Nephron (organoid): ENCODE measurements around the gene TMEM106C.
A peak's percentile ranks its signal among the peaks of the same experiment; 100 is the strongest.

Source experiments
- H3K27ac Mint-ChIP-seq, 3 experiments: 2 replicates each; pipeline ENCODE4 v1.8.0; 2020; ENCODE audit warnings: mixed read lengths in 3 of 3, mild to moderate bottlenecking in 2 of 3, moderate library complexity in 1 of 3
- H3K27me3 Mint-ChIP-seq: 2 replicates; pipeline ENCODE4 v1.8.0; 2021; ENCODE audit warnings: low read depth, mild to moderate bottlenecking, moderate library complexity, mixed read lengths
- H3K36me3 Mint-ChIP-seq: 2 replicates; pipeline ENCODE4 v1.8.0; 2020; ENCODE audit warnings: low read depth, mixed read lengths
- H3K4me1 Mint-ChIP-seq: 2 replicates; pipeline ENCODE4 v1.8.0; 2020; ENCODE audit warnings: mixed read lengths
- H3K4me3 Mint-ChIP-seq, 3 experiments: 2 replicates each; pipeline ENCODE4 v1.8.0; 2020; ENCODE audit warnings: mild to moderate bottlenecking in 3 of 3, mixed read lengths in 3 of 3, moderate library complexity in 2 of 3
- H3K9me3 Mint-ChIP-seq: 2 replicates; pipeline ENCODE4 v1.8.0; 2020; ENCODE audit warnings: mixed read lengths
- TF ChIP-seq, protein P1 (sequence below), 3 experiments: fragments of 200-600 bp; sonication (generic); IDR thresholded peaks; one replicate each; pipeline ENCODE4 v1.5.0; 2021; ENCODE audit warnings: antibody characterized with exemption in 3 of 3; ENCODE audit not compliant: unreplicated experiment in 3 of 3

TMEM106C gene

DNA sequence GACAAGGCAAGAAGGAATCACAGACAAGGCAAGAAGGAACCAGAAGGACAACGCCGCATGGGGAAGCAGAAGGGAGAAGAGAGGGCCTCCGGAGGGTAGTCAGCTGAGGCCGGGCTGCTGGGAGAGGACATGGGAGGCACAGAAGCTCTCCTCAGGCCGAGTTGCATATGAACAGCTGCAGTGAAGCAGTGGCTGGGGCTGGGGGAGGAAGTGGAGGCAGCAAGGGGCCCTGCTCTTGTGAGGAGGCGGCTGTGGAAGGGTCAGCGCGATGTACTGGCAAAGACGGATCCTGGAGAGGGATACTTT, 22.0 kb upstream of the TMEM106C start:
- peaks cover 5% of the 10 kb centered on the region for H3K27me3 Mint-ChIP-seq
- peak overlapping the region; percentile 14 to 32 (median 22) for H3K4me3 Mint-ChIP-seq
- no peaks in the 10 kb centered on the region for H3K36me3 Mint-ChIP-seq
- TF ChIP-seq, protein P1, sequence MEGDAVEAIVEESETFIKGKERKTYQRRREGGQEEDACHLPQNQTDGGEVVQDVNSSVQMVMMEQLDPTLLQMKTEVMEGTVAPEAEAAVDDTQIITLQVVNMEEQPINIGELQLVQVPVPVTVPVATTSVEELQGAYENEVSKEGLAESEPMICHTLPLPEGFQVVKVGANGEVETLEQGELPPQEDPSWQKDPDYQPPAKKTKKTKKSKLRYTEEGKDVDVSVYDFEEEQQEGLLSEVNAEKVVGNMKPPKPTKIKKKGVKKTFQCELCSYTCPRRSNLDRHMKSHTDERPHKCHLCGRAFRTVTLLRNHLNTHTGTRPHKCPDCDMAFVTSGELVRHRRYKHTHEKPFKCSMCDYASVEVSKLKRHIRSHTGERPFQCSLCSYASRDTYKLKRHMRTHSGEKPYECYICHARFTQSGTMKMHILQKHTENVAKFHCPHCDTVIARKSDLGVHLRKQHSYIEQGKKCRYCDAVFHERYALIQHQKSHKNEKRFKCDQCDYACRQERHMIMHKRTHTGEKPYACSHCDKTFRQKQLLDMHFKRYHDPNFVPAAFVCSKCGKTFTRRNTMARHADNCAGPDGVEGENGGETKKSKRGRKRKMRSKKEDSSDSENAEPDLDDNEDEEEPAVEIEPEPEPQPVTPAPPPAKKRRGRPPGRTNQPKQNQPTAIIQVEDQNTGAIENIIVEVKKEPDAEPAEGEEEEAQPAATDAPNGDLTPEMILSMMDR (IDR thresholded peaks at IDR 0.05; ENCODE audit: unreplicated experiment in 3 of 3), result no peak
- peaks cover 31% of the 10 kb centered on the region for H3K4me1 Mint-ChIP-seq
- H3K27ac Mint-ChIP-seq, result peak overlapping the region; percentile 64 to 86 (median 74)
- no peaks in the 10 kb centered on the region for H3K9me3 Mint-ChIP-seq

DNA sequence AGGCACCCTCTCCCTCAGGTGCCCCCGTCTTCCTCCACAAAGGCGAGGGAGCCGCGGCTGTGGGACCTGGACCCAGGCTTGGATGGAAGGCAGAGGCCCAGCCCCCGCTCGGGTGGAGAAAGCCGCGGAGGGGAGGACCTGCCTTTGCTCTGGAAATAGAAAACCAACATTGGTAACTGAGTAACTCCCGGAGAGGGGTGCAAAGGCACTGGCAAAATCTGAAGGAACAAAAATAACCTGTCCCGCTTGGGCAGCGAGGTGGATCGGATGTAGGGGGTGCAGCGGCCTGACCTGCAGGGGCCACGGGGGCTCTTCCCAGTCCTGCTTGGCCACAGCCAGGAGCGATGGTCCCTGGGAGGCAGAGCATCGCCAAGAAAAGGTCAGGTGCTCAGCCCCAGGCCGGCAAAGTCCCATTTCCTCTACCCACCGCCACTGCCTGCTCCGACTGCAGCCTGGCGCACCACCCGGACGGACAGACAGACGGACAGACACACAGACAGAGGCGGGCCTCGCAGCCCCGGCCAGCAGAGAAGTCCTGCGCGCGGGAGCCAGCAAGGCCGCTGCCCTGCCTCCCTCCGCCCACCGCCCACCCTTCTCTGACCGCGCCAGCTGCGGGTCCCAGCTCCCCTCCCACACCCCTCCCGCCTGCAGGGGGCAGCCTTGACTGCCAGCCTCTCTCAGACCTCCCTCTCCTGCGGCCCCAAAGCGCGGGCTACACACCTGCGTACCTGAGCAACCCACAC, 21.4 kb upstream of the TMEM106C start:
- Mint-ChIP-seq H3K27me3 (peaks cover 5% of the 10 kb centered on the region), H3K4me1 (peaks cover 37% of the 10 kb centered on the region), H3K36me3 (no peaks in the 10 kb centered on the region), H3K4me3 (no peak overlapping the region), H3K9me3 (no peaks in the 10 kb centered on the region), H3K27ac (peak overlapping the region; percentile 43 to 86 (median 64))
- TF ChIP-seq, protein P1 (IDR thresholded peaks at IDR 0.05; ENCODE audit: unreplicated experiment in 3 of 3), result no peak

DNA sequence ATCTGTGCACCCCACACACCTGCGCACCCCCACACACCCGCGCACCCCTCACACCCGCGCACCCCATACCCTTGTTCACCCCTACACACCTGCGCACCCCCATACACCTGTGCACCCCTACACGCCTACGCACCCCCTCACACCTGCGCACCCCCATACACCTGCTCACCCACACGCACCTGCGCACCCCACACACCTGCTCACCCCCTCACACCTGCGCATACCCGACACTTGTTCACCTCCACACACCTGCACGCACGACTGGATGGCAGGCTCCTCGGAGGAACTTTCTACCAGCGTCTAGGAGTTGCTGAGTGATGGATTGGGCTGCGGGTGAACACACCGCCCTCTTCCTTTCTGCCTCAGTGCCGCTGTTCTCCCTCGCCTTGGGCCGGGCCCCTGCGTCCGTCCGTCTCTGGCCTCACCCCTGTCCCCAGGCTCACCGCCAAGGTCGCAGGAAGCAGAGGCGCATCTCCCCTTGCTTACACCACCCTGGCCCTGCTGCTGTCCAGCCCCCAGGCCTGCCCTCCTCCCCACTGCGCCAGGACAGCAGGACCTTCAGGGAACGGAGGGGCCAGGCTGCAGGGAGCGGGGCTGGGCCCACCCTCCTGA, 20.7 kb upstream of the TMEM106C start:
- peak overlapping the region in 1 of 3 experiments; percentile 55 for H3K27ac Mint-ChIP-seq
- H3K36me3 Mint-ChIP-seq, result no peaks in the 10 kb centered on the region
- H3K4me1 Mint-ChIP-seq, result peaks cover 44% of the 10 kb centered on the region
- peak overlapping the region in 1 of 3 experiments; percentile 43 for H3K4me3 Mint-ChIP-seq
- H3K27me3 Mint-ChIP-seq, result peaks cover 9% of the 10 kb centered on the region
- TF ChIP-seq, protein P1 (IDR thresholded peaks at IDR 0.05; ENCODE audit: unreplicated experiment in 3 of 3), result no peak
- no peaks in the 10 kb centered on the region for H3K9me3 Mint-ChIP-seq

DNA sequence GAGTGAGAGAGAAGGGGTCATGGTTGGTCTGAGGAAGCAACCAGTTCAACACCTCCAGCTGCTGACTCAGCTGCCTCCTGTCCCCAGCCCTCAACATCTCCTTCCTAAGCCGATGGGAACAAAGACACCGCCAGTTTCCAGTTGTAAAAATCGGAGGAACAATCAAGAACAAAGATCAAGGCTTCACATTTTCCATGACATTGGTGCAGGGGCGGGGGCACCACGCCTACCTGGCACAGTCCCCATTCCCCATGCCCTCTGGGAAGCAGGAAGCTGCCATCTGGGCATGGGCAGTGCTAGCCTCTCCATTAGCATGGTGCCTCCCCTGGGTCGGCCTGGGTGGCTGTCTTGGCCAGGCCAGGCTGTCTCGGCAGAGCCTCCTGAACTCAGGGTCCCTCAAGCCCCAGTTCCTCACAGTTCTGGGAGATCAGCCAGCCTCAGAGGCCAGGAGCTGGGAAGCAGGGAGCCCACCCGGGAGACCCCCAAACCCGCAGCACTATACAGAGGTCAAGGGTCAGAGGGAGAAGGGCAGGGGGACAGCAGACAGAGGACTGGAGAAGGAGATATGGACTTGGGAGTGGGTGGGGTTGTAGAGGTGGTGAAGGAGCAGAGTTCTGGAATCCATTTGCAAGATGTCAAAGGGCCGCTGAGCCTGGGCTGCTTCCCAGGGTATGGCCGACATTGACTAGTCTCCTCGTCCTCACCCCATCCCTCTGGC, 19.6 kb upstream of the TMEM106C start:
- TF ChIP-seq, protein P1 (IDR thresholded peaks at IDR 0.05; ENCODE audit: unreplicated experiment in 3 of 3), result no peak
- H3K9me3 Mint-ChIP-seq, result no peaks in the 10 kb centered on the region
- H3K4me1 Mint-ChIP-seq, result peaks cover 52% of the 10 kb centered on the region
- no peak overlapping the region for H3K4me3 Mint-ChIP-seq
- peak overlapping the region; percentile 33 to 66 (median 55) for H3K27ac Mint-ChIP-seq
- H3K36me3 Mint-ChIP-seq, result no peaks in the 10 kb centered on the region
- peaks cover 9% of the 10 kb centered on the region for H3K27me3 Mint-ChIP-seq

GRCh38 chr12:47944685-47945340, 18.6 kb upstream of the TMEM106C start:
- H3K4me1 Mint-ChIP-seq, result peaks cover 62% of the 10 kb centered on the region
- no peak overlapping the region for H3K4me3 Mint-ChIP-seq
- peak overlapping the region in 1 of 3 experiments; percentile 26 for H3K27ac Mint-ChIP-seq
- no peaks in the 10 kb centered on the region for H3K36me3 Mint-ChIP-seq
- TF ChIP-seq, protein P1 (IDR thresholded peaks at IDR 0.05; ENCODE audit: unreplicated experiment in 3 of 3), result no peak
- H3K27me3 Mint-ChIP-seq, result peaks cover 14% of the 10 kb centered on the region
- no peaks in the 10 kb centered on the region for H3K9me3 Mint-ChIP-seq
